Vagina (tissue), 2 donors: ENCODE results near the gene MAD1L1. TPM values are rescaled to one million over a fixed set of nuclear protein-coding genes. Genes with fewer than 3 reads are reported as not detected.
"Not testable (repeated sequence)": the region's sequence is repeated elsewhere in the genome, so short reads cannot be mapped to it uniquely, and the experiment has no call there.

Experiments used
- DNase-seq, 2 donors: peaks; one replicate each; pipeline ENCODE4 v3.0.0-alpha.2; 2017; ENCODE audit errors: extremely low spot score in 2 of 2
- H3K27ac ChIP-seq: fragments of 200-600 bp; sonication (generic); one replicate; pipeline ENCODE4 v1.5.1; 2019
- H3K27me3 ChIP-seq: fragments of 200-600 bp; sonication (generic); one replicate; pipeline ENCODE4 v1.5.1; 2019
- H3K36me3 ChIP-seq, 2 donors: fragments of 200-600 bp; sonication (generic); one replicate each; pipeline ENCODE4 v1.5.1; 2017 to 2019
- H3K4me1 ChIP-seq: fragments of 200-600 bp; sonication (generic); one replicate; pipeline ENCODE4 v1.5.1; 2019
- H3K4me3 ChIP-seq, 2 donors: fragments of 200-600 bp; sonication (generic); 1 replicate in 1 of 2; 2 replicates in 1 of 2; pipeline ENCODE4 v1.5.1; 2016 to 2019
- H3K9me3 ChIP-seq: fragments of 200-600 bp; sonication (generic); one replicate; pipeline ENCODE4 v1.5.1; 2019
- POLR2A ChIP-seq, 2 donors: fragments of 450-650 bp; IDR thresholded peaks; one replicate each; pipeline ENCODE4 v1.6.1; 2017; ENCODE audit warnings: antibody characterized with exemption in 2 of 2, mild to moderate bottlenecking in 2 of 2, moderate library complexity in 2 of 2
- POLR2AphosphoS5 ChIP-seq, 2 donors: sonication (generic); formaldehyde crosslinking; IDR thresholded peaks; one replicate each; pipeline ENCODE4 v1.9.0; 2017; ENCODE audit warnings: antibody characterized with exemption in 2 of 2, mild to moderate bottlenecking in 2 of 2, low read depth in 1 of 2; ENCODE audit not compliant: insufficient read depth in 1 of 2
- intact Hi-C: fragments of 100-400 bp; cut with DNase I; formaldehyde crosslinking; loops from one replicate; pipeline ENCODE4 v1.15.1; 2023
- total RNA-seq: library from RNA; depleted of rRNA; stranded (reverse); fragments of >200 nt; gene quantifications from one replicate; pipeline ENCODE4 v1.2.3, GENCODE V29; 2016
- TF ChIP-seq, protein P1 (sequence below), 3 experiments: fragments of 450-650 bp in 2 of 3; fragments of 200-600 bp in 1 of 3; sonication (generic) in 1 of 3; IDR thresholded peaks; one replicate each; pipeline ENCODE4 v1.5.1; 2017 to 2019; ENCODE audit warnings: antibody characterized with exemption in 3 of 3, mild to moderate bottlenecking in 2 of 3, moderate library complexity in 2 of 3

MAD1L1 gene
- total RNA-seq, 1 donor from 2014 or later: 62.4 TPM

- Histone ChIP-seq H3K4me1 (no peaks in the 10 kb centered on the region), H3K36me3 (no peaks in the 10 kb centered on the region), H3K27me3 (no peaks in the 10 kb centered on the region), H3K9me3 (no peaks in the 10 kb centered on the region), H3K27ac (no peak overlapping the region), H3K4me3 (no peak overlapping the region)
- TF ChIP-seq, protein P1, sequence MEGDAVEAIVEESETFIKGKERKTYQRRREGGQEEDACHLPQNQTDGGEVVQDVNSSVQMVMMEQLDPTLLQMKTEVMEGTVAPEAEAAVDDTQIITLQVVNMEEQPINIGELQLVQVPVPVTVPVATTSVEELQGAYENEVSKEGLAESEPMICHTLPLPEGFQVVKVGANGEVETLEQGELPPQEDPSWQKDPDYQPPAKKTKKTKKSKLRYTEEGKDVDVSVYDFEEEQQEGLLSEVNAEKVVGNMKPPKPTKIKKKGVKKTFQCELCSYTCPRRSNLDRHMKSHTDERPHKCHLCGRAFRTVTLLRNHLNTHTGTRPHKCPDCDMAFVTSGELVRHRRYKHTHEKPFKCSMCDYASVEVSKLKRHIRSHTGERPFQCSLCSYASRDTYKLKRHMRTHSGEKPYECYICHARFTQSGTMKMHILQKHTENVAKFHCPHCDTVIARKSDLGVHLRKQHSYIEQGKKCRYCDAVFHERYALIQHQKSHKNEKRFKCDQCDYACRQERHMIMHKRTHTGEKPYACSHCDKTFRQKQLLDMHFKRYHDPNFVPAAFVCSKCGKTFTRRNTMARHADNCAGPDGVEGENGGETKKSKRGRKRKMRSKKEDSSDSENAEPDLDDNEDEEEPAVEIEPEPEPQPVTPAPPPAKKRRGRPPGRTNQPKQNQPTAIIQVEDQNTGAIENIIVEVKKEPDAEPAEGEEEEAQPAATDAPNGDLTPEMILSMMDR (IDR thresholded peaks at IDR 0.05): no peak
- TF ChIP-seq POLR2A (IDR thresholded peaks at IDR 0.05) (no peak), POLR2AphosphoS5 (IDR thresholded peaks at IDR 0.05; ENCODE audit: insufficient read depth in 1 of 2, low read depth in 1 of 2) (no peak)
- DNase-seq: no peak
- intact Hi-C loops: no loop called here
Measured at GRCh38 chr7:1825897-1826741, 406.6 kb downstream of the MAD1L1 start.

DNA sequence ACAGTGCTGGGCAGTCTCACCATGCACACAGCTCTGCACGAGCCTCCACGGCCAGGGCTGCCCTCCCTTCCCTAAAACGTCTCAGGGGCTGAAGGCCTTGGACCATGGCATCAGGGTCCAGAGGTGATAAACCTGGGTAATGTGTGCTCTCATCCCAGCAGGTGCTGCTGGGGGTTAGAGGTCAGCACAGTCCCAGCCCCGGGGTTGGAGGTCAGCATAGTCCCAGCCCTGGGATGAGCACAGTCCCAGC lies 407.2 kb downstream of the MAD1L1 start:
- H3K36me3 ChIP-seq, H3K27ac ChIP-seq, DNase-seq, intact Hi-C loops, H3K27me3 ChIP-seq, H3K4me1 ChIP-seq, H3K9me3 ChIP-seq, H3K4me3 ChIP-seq: not testable (repeated sequence)

GRCh38 chr7:1824882-1825646 lies 407.7 kb downstream of the MAD1L1 start:
- H3K4me3 ChIP-seq, H3K36me3 ChIP-seq, intact Hi-C loops, H3K27me3 ChIP-seq, H3K9me3 ChIP-seq, DNase-seq, H3K27ac ChIP-seq, H3K4me1 ChIP-seq: not testable (repeated sequence)

GRCh38 chr7:1824151-1824881 lies 408.4 kb downstream of the MAD1L1 start:
- H3K27ac ChIP-seq, DNase-seq, H3K4me1 ChIP-seq, intact Hi-C loops, H3K27me3 ChIP-seq, H3K9me3 ChIP-seq, H3K4me3 ChIP-seq, H3K36me3 ChIP-seq: not testable (repeated sequence)

DNA sequence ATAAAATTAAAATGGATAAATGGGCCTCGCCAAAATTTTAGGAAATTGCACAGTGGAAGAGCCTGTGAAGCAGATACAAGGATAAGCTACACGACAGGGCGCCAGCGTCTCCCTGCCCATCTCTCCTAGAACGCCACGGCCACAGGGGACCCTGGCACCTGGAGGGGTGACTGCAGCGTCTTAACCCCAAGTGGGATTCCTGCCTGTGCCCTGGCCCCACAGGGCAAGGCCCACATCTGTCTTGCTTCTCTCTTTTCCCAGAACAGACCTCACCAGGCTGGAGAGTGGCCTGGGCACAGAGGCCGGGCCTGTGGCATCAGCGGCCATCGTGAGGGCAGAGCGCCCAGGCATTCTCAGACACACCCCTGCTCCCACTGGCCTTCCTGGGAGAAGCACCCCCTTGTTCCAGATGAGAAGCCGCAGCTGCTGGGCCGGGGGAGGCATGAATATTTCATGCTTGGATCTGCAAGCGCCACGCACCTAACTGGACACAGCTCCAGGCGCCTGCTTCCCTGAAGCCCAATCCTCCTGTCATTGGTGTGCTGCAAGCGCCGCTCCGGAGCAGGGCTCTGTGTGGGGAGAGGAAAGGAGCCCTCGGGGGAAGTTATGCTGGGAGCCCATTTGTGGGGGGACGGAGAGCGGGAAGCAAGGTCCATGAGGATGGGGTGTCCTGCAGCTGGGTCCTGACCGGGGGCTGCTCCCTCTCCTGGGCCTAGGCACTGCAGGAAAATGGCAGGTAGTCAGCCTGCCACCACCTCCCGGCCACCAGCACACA lies 409.2 kb downstream of the MAD1L1 start:
- no peak overlapping the region for H3K27ac ChIP-seq
- no peaks in the 10 kb centered on the region for H3K4me1 ChIP-seq
- no peak overlapping the region for H3K4me3 ChIP-seq
- H3K9me3 ChIP-seq: no peaks in the 10 kb centered on the region
- no peaks in the 10 kb centered on the region for H3K36me3 ChIP-seq
- H3K27me3 ChIP-seq: no peaks in the 10 kb centered on the region
- intact Hi-C loops: no loop called here
- no peak for DNase-seq
- TF ChIP-seq, protein P1 (IDR thresholded peaks at IDR 0.05): no peak

GRCh38 chr7:1819259-1819841 lies 413.4 kb downstream of the MAD1L1 start:
- Histone ChIP-seq H3K27me3 (no peaks in the 10 kb centered on the region), H3K27ac (no peak overlapping the region), H3K36me3 (peaks cover 0 to 9% of the 10 kb centered on the region in 2 donors), H3K9me3 (no peaks in the 10 kb centered on the region), H3K4me1 (no peaks in the 10 kb centered on the region), H3K4me3 (no peak overlapping the region)
- TF ChIP-seq, protein P1 (IDR thresholded peaks at IDR 0.05): no peak
- no peak for TF ChIP-seq POLR2AphosphoS5 (IDR thresholded peaks at IDR 0.05; ENCODE audit: insufficient read depth in 1 of 2, low read depth in 1 of 2)
- no peak for TF ChIP-seq POLR2A (IDR thresholded peaks at IDR 0.05)
- no peak for DNase-seq
- intact Hi-C loops: no loop called here
